HG03439 (cell line): ENCODE data around the gene MPP1.

Source experiments
- ATAC-seq: cut with Tn5 transposase; IDR thresholded peaks from one replicate; pipeline ENCODE4 v1.9.1; 2021; ENCODE audit warnings: mild to moderate bottlenecking, moderate library complexity; ENCODE audit not compliant: unreplicated experiment

MPP1 gene

GRCh38 chrX:154813801-154814200 lies 8.5 kb upstream of the MPP1 start:
- no peak for ATAC-seq

GRCh38 chrX:154812341-154813101 lies 7.2 kb upstream of the MPP1 start:
- no peak for ATAC-seq

- no peak for ATAC-seq
These were observed 4.8 kb upstream of the MPP1 start for GRCh38 chrX:154809939-154810665.

GRCh38 chrX:154806837-154807501 lies 1.7 kb upstream of the MPP1 start:
- ATAC-seq, result no peak

GRCh38 chrX:154805696-154806091 lies 409 bp upstream of the MPP1 start:
- ATAC-seq, result no peak

GRCh38 chrX:154804261-154804956 lies 876 bp downstream of the MPP1 start:
- no peak for ATAC-seq

GRCh38 chrX:154802947-154803346 lies 2.3 kb downstream of the MPP1 start:
- ATAC-seq, result no peak

- no peak for ATAC-seq
These were observed 4.6 kb downstream of the MPP1 start for GRCh38 chrX:154800478-154801210.

- ATAC-seq, result no peak
These were observed 5.5 kb downstream of the MPP1 start for GRCh38 chrX:154799556-154800348.

GRCh38 chrX:154797006-154797405 lies 8.3 kb downstream of the MPP1 start:
- ATAC-seq, result no peak

- ATAC-seq, result no peak
These were observed 10.3 kb downstream of the MPP1 start for GRCh38 chrX:154795016-154795415.

GRCh38 chrX:154793084-154793795 lies 12.0 kb downstream of the MPP1 start:
- no peak for ATAC-seq

- ATAC-seq, result no peak
These were observed 13.3 kb downstream of the MPP1 start for GRCh38 chrX:154791939-154792338.

- ATAC-seq, result no peak
These were observed 13.8 kb downstream of the MPP1 start for GRCh38 chrX:154791467-154791866.

GRCh38 chrX:154785716-154786115 lies 19.6 kb downstream of the MPP1 start:
- no peak for ATAC-seq

GRCh38 chrX:154784149-154784995 lies 20.9 kb downstream of the MPP1 start:
- no peak for ATAC-seq

- ATAC-seq, result no peak
These were observed 24.3 kb downstream of the MPP1 start for GRCh38 chrX:154780968-154781367.

GRCh38 chrX:154779261-154779660 lies 26.0 kb downstream of the MPP1 start:
- ATAC-seq, result no peak
